Neutrophil (primary cell): ENCODE measurements around the gene ZEB1.

Experiments
- H3K27ac ChIP-seq: fragments of 200-600 bp; sonication (generic); 2 replicates; pipeline ENCODE4 v1.5.1; 2016; ENCODE audit warnings: mild to moderate bottlenecking, moderate library complexity
- H3K27me3 ChIP-seq: fragments of 200-600 bp; sonication (generic); 2 replicates; pipeline ENCODE4 v1.6.0; 2016; ENCODE audit warnings: mild to moderate bottlenecking
- H3K36me3 ChIP-seq: fragments of 200-600 bp; sonication (generic); 2 replicates; pipeline ENCODE4 v1.5.1; 2017
- H3K4me1 ChIP-seq, 2 experiments: fragments of 200-600 bp in 1 of 2; sonication (generic) in 1 of 2; 1 replicate in 1 of 2; 2 replicates in 1 of 2; pipeline versions ENCODE4 v1.5.1 to v1.6.1; 2013 to 2016; ENCODE audit warnings: low read depth in 1 of 2, low read length in 1 of 2, mild to moderate bottlenecking in 1 of 2, moderate library complexity in 1 of 2; ENCODE audit not compliant: control insufficient read depth in 1 of 2, insufficient read depth in 1 of 2
- H3K4me3 ChIP-seq, 2 experiments: fragments of 200-600 bp in 1 of 2; sonication (generic) in 1 of 2; 1 replicate in 1 of 2; 2 replicates in 1 of 2; pipeline ENCODE4 v1.5.1; 2013 to 2016; ENCODE audit warnings: low read depth in 1 of 2, low read length in 1 of 2, mild to moderate bottlenecking in 1 of 2, moderate library complexity in 1 of 2
- H3K9me3 ChIP-seq: fragments of 200-600 bp; sonication (generic); 2 replicates; pipeline ENCODE4 v1.5.1; 2016
- CTCF ChIP-seq: fragments of 200-600 bp; sonication (generic); IDR thresholded peaks from 2 replicates; pipeline ENCODE4 v1.5.1; 2016; ENCODE audit warnings: antibody characterized with exemption

Gene ZEB1

DNA sequence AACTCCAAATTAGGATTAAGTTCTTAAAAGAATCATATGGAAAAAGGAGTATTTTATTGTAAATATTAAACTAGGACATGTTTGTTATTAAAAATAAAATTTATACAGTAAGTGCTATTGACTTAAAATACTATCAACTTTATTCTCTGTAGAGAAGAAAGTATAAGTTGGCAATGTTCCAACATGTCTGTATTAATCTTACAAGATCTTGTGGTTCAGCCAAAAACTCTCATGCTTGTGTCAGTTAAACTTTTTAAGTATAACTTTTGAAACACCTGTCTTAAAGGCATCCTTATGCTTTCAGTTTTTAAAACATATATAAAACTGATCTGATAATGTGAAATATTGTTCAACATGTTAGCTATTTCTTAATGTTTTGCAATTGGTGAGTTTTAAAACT, 160.7 kb downstream of the ZEB1 start:
- Histone ChIP-seq H3K4me3 (no peak overlapping the region), H3K36me3 (no peaks in the 10 kb centered on the region), H3K9me3 (no peaks in the 10 kb centered on the region), H3K27ac (no peak overlapping the region), H3K4me1 (no peaks in the 10 kb centered on the region), H3K27me3 (no peaks in the 10 kb centered on the region)
- TF ChIP-seq CTCF, result no peak

- no peaks in the 10 kb centered on the region for H3K9me3 ChIP-seq
- no peaks in the 10 kb centered on the region for H3K36me3 ChIP-seq
- no peaks in the 10 kb centered on the region for H3K27me3 ChIP-seq
- TF ChIP-seq CTCF, result no peak
- H3K4me3 ChIP-seq, result no peak overlapping the region
- H3K27ac ChIP-seq, result no peak overlapping the region
- H3K4me1 ChIP-seq, result no peaks in the 10 kb centered on the region
Measured at GRCh38 chr10:31483546-31483945, 164.5 kb downstream of the ZEB1 start.

DNA sequence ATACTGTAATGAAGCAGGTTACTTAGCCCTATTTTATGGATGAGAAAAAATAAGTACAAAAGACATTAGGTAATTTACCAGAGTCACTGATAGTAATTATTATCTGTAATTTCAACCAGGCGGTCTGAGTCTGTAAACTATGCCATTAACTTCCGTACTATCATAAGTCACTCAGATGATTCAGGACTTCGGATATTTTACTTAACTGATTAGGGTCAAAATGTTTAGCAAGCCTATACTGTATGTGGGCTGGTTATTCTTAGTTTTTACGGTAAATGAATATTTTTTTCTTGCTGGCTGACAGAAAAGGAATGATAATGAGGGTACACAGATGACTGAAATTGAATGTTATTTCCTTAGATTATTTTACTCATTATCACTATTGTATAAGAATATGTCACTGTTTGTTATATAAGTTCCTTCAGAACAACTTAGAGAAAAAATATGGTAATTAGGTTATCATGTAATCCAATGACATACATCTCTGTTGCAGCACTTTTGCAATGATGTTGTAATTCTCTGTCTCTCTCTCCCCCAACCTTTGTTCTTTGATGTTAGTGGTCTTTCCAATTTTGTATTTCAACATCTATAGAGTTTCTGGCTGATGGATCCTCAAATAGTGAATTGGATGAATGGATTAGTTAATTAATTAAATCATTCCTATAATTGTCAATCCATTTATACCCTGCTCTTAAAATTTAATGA, 165.6 kb downstream of the ZEB1 start:
- no peak overlapping the region for H3K27ac ChIP-seq
- no peak overlapping the region for H3K4me3 ChIP-seq
- no peaks in the 10 kb centered on the region for H3K36me3 ChIP-seq
- no peaks in the 10 kb centered on the region for H3K9me3 ChIP-seq
- no peaks in the 10 kb centered on the region for H3K27me3 ChIP-seq
- H3K4me1 ChIP-seq, result no peaks in the 10 kb centered on the region
- no peak for TF ChIP-seq CTCF

DNA sequence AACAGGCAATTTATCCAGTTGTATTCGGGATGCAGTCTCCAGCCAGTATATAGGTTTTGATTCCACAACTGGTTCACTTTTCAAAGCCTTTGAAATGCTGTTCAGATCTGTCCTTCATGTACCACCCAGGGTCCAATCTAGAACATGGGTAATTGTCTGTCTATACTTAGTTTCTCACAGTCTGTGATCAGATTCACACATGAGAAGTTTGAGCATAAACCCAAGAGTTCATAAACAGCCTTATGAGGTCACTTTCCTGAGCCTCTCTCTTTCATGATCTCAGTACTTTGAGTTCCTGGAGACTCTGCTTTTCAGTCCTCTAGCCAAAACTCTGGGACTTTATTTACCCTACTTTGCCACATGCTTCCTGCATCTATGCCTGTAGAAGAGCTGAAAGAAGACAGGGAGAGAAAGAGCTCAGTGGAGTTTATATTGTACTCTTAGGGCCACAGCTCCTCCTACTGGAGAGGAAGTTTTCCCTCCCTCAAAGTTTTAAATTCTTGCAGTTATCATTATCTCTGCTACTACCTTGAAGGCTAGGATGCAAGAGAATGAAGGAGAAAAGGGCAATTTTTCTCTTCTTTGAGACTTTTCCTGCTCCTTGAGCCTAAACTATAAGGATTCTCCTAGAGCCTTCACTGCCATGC, 172.0 kb downstream of the ZEB1 start:
- Histone ChIP-seq H3K27me3 (no peaks in the 10 kb centered on the region), H3K4me3 (no peak overlapping the region), H3K27ac (no peak overlapping the region), H3K9me3 (no peaks in the 10 kb centered on the region), H3K4me1 (no peaks in the 10 kb centered on the region), H3K36me3 (no peaks in the 10 kb centered on the region)
- no peak for TF ChIP-seq CTCF

- Histone ChIP-seq H3K4me1 (no peaks in the 10 kb centered on the region), H3K36me3 (peaks cover 41% of the 10 kb centered on the region), H3K27ac (no peak overlapping the region), H3K27me3 (no peaks in the 10 kb centered on the region), H3K9me3 (peaks cover 4% of the 10 kb centered on the region), H3K4me3 (no peak overlapping the region)
- TF ChIP-seq CTCF, result no peak
Measured at GRCh38 chr10:31507427-31507826, 188.4 kb downstream of the ZEB1 start.
